Transverse colon (tissue), 4 donors: ENCODE data around the gene DNAH3. TPM values are rescaled to one million over a fixed set of nuclear protein-coding genes. Genes with fewer than 3 reads are reported as not detected.

ENCODE experiments used
- DNase-seq: peaks from one replicate; pipeline ENCODE4 v3.0.0-alpha.2; 2019
- H3K27ac ChIP-seq, 4 donors: fragments of 200-600 bp; sonication (generic); 2 replicates each; pipeline ENCODE4 v1.5.1; 2016 to 2018; ENCODE audit warnings: inconsistent platforms in 4 of 4
- H3K27me3 ChIP-seq: fragments of 200-600 bp; sonication (generic); 2 replicates; pipeline ENCODE4 v1.5.1; 2017; ENCODE audit warnings: inconsistent platforms
- H3K36me3 ChIP-seq, 4 donors: fragments of 200-600 bp; sonication (generic); 2 replicates each; pipeline ENCODE4 v1.5.1; 2017 to 2019; ENCODE audit warnings: inconsistent platforms in 4 of 4
- H3K4me1 ChIP-seq, 4 donors: fragments of 200-600 bp; sonication (generic); 2 replicates each; pipeline ENCODE4 v1.5.1; 2017 to 2020; ENCODE audit warnings: inconsistent platforms in 4 of 4
- H3K4me3 ChIP-seq, 4 donors: fragments of 200-600 bp; sonication (generic); 1 replicate in 1 of 4; 2 replicates in 3 of 4; pipeline versions ENCODE4 v1.5.1 to v1.6.1; 2017 to 2019; ENCODE audit warnings: inconsistent platforms in 4 of 4
- H3K9me3 ChIP-seq, 2 donors: fragments of 200-600 bp; sonication (generic); 2 replicates each; pipeline ENCODE4 v1.5.1; 2017 to 2019; ENCODE audit warnings: inconsistent platforms in 2 of 2
- CTCF ChIP-seq, 5 experiments: fragments of 200-600 bp in 3 of 5; fragments of 450-650 bp in 2 of 5; sonication (generic) in 3 of 5; IDR thresholded peaks; 1 replicate in 2 of 5; 2 replicates in 3 of 5; pipeline ENCODE4 v1.5.1; 2016 to 2017; ENCODE audit warnings: antibody characterized with exemption in 5 of 5, inconsistent platforms in 3 of 5, mild to moderate bottlenecking in 2 of 5, moderate library complexity in 1 of 5
- EP300 ChIP-seq: sonication (generic); formaldehyde crosslinking; IDR thresholded peaks from one replicate; pipeline ENCODE4 v1.6.1; 2017; ENCODE audit warnings: antibody characterized with exemption, low read depth
- POLR2A ChIP-seq: fragments of 450-650 bp; IDR thresholded peaks from one replicate; pipeline ENCODE4 v1.6.1; 2016; ENCODE audit warnings: antibody characterized with exemption, mild to moderate bottlenecking, moderate library complexity
- POLR2AphosphoS5 ChIP-seq, 3 donors: sonication (generic); formaldehyde crosslinking; IDR thresholded peaks; one replicate each; pipeline ENCODE4 v1.6.1; 2016; ENCODE audit warnings: antibody characterized with exemption in 3 of 3
- WGBS, 2 donors: methylation state at CpG; one replicate each; pipeline ENCODE4 v1.1.5; 2018; ENCODE audit warnings: low coverage in 1 of 2; 5-methylcytosine and 5-hydroxymethylcytosine counted together
- in situ Hi-C, 4 donors: fragments of 200-750 bp; cut with MboI; loops; one replicate each; pipeline versions ENCODE4 v1.15.0 to v1.15.1; 2017; ENCODE audit warnings: low sequenced_read_pairs in 3 of 4, low pct_ligation_motif_present in 1 of 4, low pct_unique_long_range_greater_than_20kb in 1 of 4
- intact Hi-C: fragments of 100-400 bp; cut with DNase I; formaldehyde crosslinking; loops from one replicate; pipeline ENCODE4 v1.15.1; 2023; ENCODE audit warnings: low total_unique reads
- total RNA-seq, 4 donors: library from RNA; depleted of rRNA; stranded (reverse); fragments of >200 nt; gene quantifications; one replicate each; pipeline ENCODE4 v1.1.0, GENCODE V29; 2016

DNAH3 gene
- total RNA-seq, 4 donors from 2014 or later, result 1.1 to 28.7 (median 5.5) TPM

- in situ Hi-C loops (loop anchor here in 2 of 4 donors (25.0 kb wide), 2 partner anchors 97 to 1122 kb away; partner anchors contain the start of gene CRYM (in 1 of the 2)), intact Hi-C loops (loop anchor here (5.0 to 10.0 kb wide), 2 partner anchors 372 to 1505 kb away; no protein-coding TSS in a partner anchor)
- H3K4me1 ChIP-seq, result peaks cover 3 to 12% (median 8%) of the 10 kb centered on the region in 4 donors
- no peak for DNase-seq
- no peaks in the 10 kb centered on the region for H3K27me3 ChIP-seq
- no peak overlapping the region for H3K27ac ChIP-seq
- TF ChIP-seq EP300 (no peak), POLR2AphosphoS5 (IDR thresholded peaks at IDR 0.05) (no peak), POLR2A (no peak), CTCF (IDR thresholded peaks at IDR 0.05) (no peak)
- H3K4me3 ChIP-seq, result no peak overlapping the region
- no peaks in the 10 kb centered on the region for H3K36me3 ChIP-seq
- 93% methylated on average over 4 of the region's 4 CpGs for WGBS, 2 donors
- no peaks in the 10 kb centered on the region for H3K9me3 ChIP-seq
These were observed 39.4 kb upstream of the DNAH3 start for GRCh38 chr16:21190013-21190412.

DNA sequence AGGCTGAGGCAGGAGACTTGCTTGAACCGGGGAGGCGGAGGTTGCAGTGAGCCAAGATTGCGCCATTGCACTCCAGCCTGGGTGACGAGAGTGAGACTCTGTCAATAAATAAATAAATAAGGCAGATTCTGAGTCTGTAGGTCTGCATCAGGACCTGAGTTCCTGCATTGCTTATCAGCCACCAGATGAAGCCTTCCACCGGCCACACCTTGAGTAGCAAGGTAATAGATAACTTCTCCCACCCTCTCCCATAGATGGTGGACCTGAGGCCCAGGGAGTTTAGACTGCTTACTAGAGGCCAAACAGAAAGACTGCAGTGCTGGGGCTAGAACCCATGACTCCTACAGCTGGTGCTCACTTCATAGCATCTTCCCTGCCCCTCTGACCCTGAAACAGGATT, 38.7 kb upstream of the DNAH3 start:
- Histone ChIP-seq H3K27me3 (no peaks in the 10 kb centered on the region), H3K4me1 (peaks cover 3 to 12% (median 8%) of the 10 kb centered on the region in 4 donors), H3K4me3 (no peak overlapping the region), H3K36me3 (no peaks in the 10 kb centered on the region), H3K27ac (no peak overlapping the region), H3K9me3 (no peaks in the 10 kb centered on the region)
- intact Hi-C loops (no loop called here), in situ Hi-C loops (loop anchor here (10.0 to 25.0 kb wide), 5 partner anchors 75 to 1123 kb away; partner anchors contain the start of gene CRYM (in 3 of the 4))
- DNase-seq, result no peak
- TF ChIP-seq CTCF (IDR thresholded peaks at IDR 0.05) (no peak), POLR2A (no peak), EP300 (no peak), POLR2AphosphoS5 (IDR thresholded peaks at IDR 0.05) (no peak)
- 52 to 80% methylated on average over 4 to 5 of the region's 5 CpGs for WGBS, 2 donors

GRCh38 chr16:21186326-21186691, 35.7 kb upstream of the DNAH3 start:
- WGBS, 2 donors, result 57 to 61% methylated on average over 4 of the region's 4 CpGs
- Histone ChIP-seq H3K27me3 (no peaks in the 10 kb centered on the region), H3K9me3 (no peaks in the 10 kb centered on the region), H3K4me1 (peaks cover 3 to 11% (median 6%) of the 10 kb centered on the region in 4 donors), H3K36me3 (peaks cover 0 to 8% (median 3%) of the 10 kb centered on the region in 4 donors), H3K27ac (no peak overlapping the region), H3K4me3 (no peak overlapping the region)
- intact Hi-C loops, result no loop called here
- TF ChIP-seq POLR2A, result no peak
- TF ChIP-seq CTCF (IDR thresholded peaks at IDR 0.05), result no peak
- TF ChIP-seq EP300, result no peak
- TF ChIP-seq POLR2AphosphoS5 (IDR thresholded peaks at IDR 0.05), result no peak
- in situ Hi-C loops, result loop anchor here (10.0 to 25.0 kb wide), 5 partner anchors 78 to 1126 kb away; partner anchors contain the start of gene CRYM (in 3 of the 4)
- no peak for DNase-seq

GRCh38 chr16:21185659-21186325, 35.1 kb upstream of the DNAH3 start:
- intact Hi-C loops, result no loop called here
- no peaks in the 10 kb centered on the region for H3K27me3 ChIP-seq

More at GRCh38 chr16:21185659-21186325, 35.1 kb upstream of the DNAH3 start:
- peak; percentile 21 for DNase-seq
- Histone ChIP-seq H3K4me3 (no peak overlapping the region), H3K9me3 (no peaks in the 10 kb centered on the region), H3K4me1 (peaks cover 3 to 11% (median 6%) of the 10 kb centered on the region in 4 donors), H3K27ac (no peak overlapping the region), H3K36me3 (peaks cover 0 to 10% (median 4%) of the 10 kb centered on the region in 4 donors)
- WGBS, 2 donors, result 68 to 72% methylated on average over 3 to 12 of the region's 12 CpGs
- no peak for TF ChIP-seq EP300
- no peak for TF ChIP-seq CTCF (IDR thresholded peaks at IDR 0.05)
- TF ChIP-seq POLR2AphosphoS5 (IDR thresholded peaks at IDR 0.05), result no peak
- TF ChIP-seq POLR2A, result no peak
- in situ Hi-C loops, result loop anchor here (10.0 to 25.0 kb wide), 5 partner anchors 79 to 1127 kb away; partner anchors contain the start of gene CRYM (in 3 of the 4)
